Activated B cell treated with CpG ODN at 0.5 μM for 24 hours (primary cell): Measurements from ENCODE around the gene ANKRD13D. TPM values are rescaled to one million over a fixed set of nuclear protein-coding genes. Genes with fewer than 3 reads are reported as not detected.
A peak's percentile ranks its signal among the peaks of the same experiment; 100 is the strongest.

Experiments
- ATAC-seq: fragments of 200-7000 bp; cut with Tn5 transposase; one replicate; pipeline ENCODE4 v1.10.0; 2021; ENCODE audit warnings: low read depth, mild to moderate bottlenecking, moderate library complexity
- CTCF ChIA-PET: fragments of 350-600 bp; sonication (Branson Sonifier 250); formaldehyde crosslinking; loops from one replicate; lab custom pipeline; 2021; ENCODE audit warnings: antibody characterized with exemption; lab: Charles Lee
- POLR2A ChIA-PET: fragments of 350-600 bp; sonication (Branson Sonifier 250); formaldehyde crosslinking; loops from one replicate; lab custom pipeline; 2021; ENCODE audit warnings: antibody characterized with exemption; lab: Charles Lee
- DNase-seq: peaks from one replicate; pipeline ENCODE4 v3.0.0; 2022
- H3K27ac Mint-ChIP-seq: one replicate; pipeline ENCODE4 v1.8.0; 2020; ENCODE audit warnings: mixed read lengths
- H3K27me3 Mint-ChIP-seq: one replicate; pipeline ENCODE4 v1.8.0; 2021; ENCODE audit warnings: mixed read lengths
- H3K36me3 Mint-ChIP-seq: one replicate; pipeline ENCODE4 v1.8.0; 2021; ENCODE audit warnings: low read depth, mixed read lengths
- H3K4me1 Mint-ChIP-seq: one replicate; pipeline ENCODE4 v1.8.0; 2021; ENCODE audit warnings: mixed read lengths
- H3K4me3 Mint-ChIP-seq: one replicate; pipeline ENCODE4 v1.8.0; 2020; ENCODE audit warnings: mild to moderate bottlenecking, mixed read lengths
- H3K9me3 Mint-ChIP-seq: one replicate; pipeline ENCODE4 v1.8.0; 2020; ENCODE audit warnings: mixed read lengths
- CTCF ChIP-seq: fragments of 200-600 bp; IDR thresholded peaks from one replicate; pipeline ENCODE4 v1.8.0; 2022; ENCODE audit warnings: antibody characterized with exemption, mild to moderate bottlenecking
- intact Hi-C: fragments of 100-400 bp; cut with micrococcal nuclease; formaldehyde crosslinking; loops from one replicate; pipeline ENCODE4 v1.15.1; 2024
- total RNA-seq: library from RNA; stranded (reverse); gene quantifications from 2 replicates; pipeline ENCODE4 v1.2.3, GENCODE V29; 2022

Gene ANKRD13D
- total RNA-seq, 1 donor from 2014 or later: 116 TPM

- H3K9me3 Mint-ChIP-seq: no peaks in the 10 kb centered on the region
- H3K4me1 Mint-ChIP-seq: peaks cover 22% of the 10 kb centered on the region
- no peak for ATAC-seq
- peaks cover 4% of the 10 kb centered on the region for H3K36me3 Mint-ChIP-seq
- no peak for DNase-seq
- ChIA-PET POLR2A (interaction anchor here (0.6 to 5.1 kb wide), 4 partner anchors 25 to 56 kb away, joined by 3 to 85 read pairs (median 10); partner anchors contain the start of genes ANKRD13D and GRK2), CTCF (interaction anchor here (1.0 to 3.1 kb wide), 4 partner anchors 37 to 68 kb away, joined by 3 to 21 read pairs (median 4); no protein-coding TSS in a partner anchor)
- no peak for TF ChIP-seq CTCF
- intact Hi-C loops: no loop called here
- H3K27ac Mint-ChIP-seq: no peak overlapping the region
- H3K4me3 Mint-ChIP-seq: no peak overlapping the region
- H3K27me3 Mint-ChIP-seq: no peaks in the 10 kb centered on the region
Observed at GRCh38 chr11:67314218-67314617, 25.1 kb downstream of the ANKRD13D start.

GRCh38 chr11:67315325-67315909, 26.3 kb downstream of the ANKRD13D start:
- Mint-ChIP-seq H3K36me3 (peaks cover 4% of the 10 kb centered on the region), H3K9me3 (no peaks in the 10 kb centered on the region), H3K27ac (peak overlapping the region; percentile 18), H3K27me3 (no peaks in the 10 kb centered on the region), H3K4me1 (peaks cover 25% of the 10 kb centered on the region), H3K4me3 (peak overlapping the region; percentile 57)
- DNase-seq (no peak), ATAC-seq (no peak)
- intact Hi-C loops: no loop called here
- no peak for TF ChIP-seq CTCF
- POLR2A ChIA-PET: interaction anchor here (1.0 to 5.3 kb wide), 5 partner anchors 27 to 57 kb away, joined by 3 to 85 read pairs (median 53); partner anchors contain the start of genes ANKRD13D, GRK2 and POLD4
- CTCF ChIA-PET: interaction anchor here (0.8 to 3.1 kb wide), 5 partner anchors 38 to 136 kb away, joined by 3 to 21 read pairs (median 3); no protein-coding TSS in a partner anchor

- H3K4me1 Mint-ChIP-seq: peaks cover 25% of the 10 kb centered on the region
- CTCF ChIA-PET: interaction anchor here (0.6 to 6.5 kb wide), 22 partner anchors 9 to 236 kb away, joined by 3 to 75 read pairs (median 6); partner anchors contain the start of genes ANKRD13D, GRK2 and POLD4
- POLR2A ChIA-PET: interaction anchor here (0.7 to 5.3 kb wide), 21 partner anchors 21 to 222 kb away, joined by 3 to 85 read pairs (median 5); partner anchors contain the start of genes AIP, ANKRD13D, GRK2 and POLD4
- no peak for ATAC-seq
- intact Hi-C loops: loop anchor here (1.0 kb wide), 8 partner anchors 29 to 236 kb away; partner anchors contain the start of genes GRK2 and POLD4
- no peak for TF ChIP-seq CTCF
- peak overlapping the region; percentile 98 for H3K4me3 Mint-ChIP-seq
- DNase-seq: no peak
- no peaks in the 10 kb centered on the region for H3K27me3 Mint-ChIP-seq
- H3K27ac Mint-ChIP-seq: peak overlapping the region; percentile 98
- peaks cover 6% of the 10 kb centered on the region for H3K36me3 Mint-ChIP-seq
- H3K9me3 Mint-ChIP-seq: no peaks in the 10 kb centered on the region
Observed at GRCh38 chr11:67316882-67317204, 27.7 kb downstream of the ANKRD13D start.

- ATAC-seq (peak; percentile 82), DNase-seq (peak; percentile 96)
- Mint-ChIP-seq H3K27ac (peak overlapping the region; percentile 98), H3K9me3 (no peaks in the 10 kb centered on the region), H3K36me3 (peaks cover 6% of the 10 kb centered on the region), H3K27me3 (no peaks in the 10 kb centered on the region), H3K4me1 (peaks cover 23% of the 10 kb centered on the region), H3K4me3 (peak overlapping the region; percentile 98)
- POLR2A ChIA-PET: interaction anchor here (0.7 to 5.3 kb wide), 27 partner anchors 14 to 570 kb away, joined by 3 to 85 read pairs (median 4); partner anchors contain the start of genes AIP, ANKRD13D, GRK2 and POLD4
- no peak for TF ChIP-seq CTCF
- CTCF ChIA-PET: interaction anchor here (0.6 to 6.5 kb wide), 26 partner anchors 10 to 236 kb away, joined by 3 to 75 read pairs (median 4); partner anchors contain the start of genes ANKRD13D, GRK2, POLD4 and RAD9A
- intact Hi-C loops: loop anchor here (1.0 kb wide), 8 partner anchors 29 to 236 kb away; partner anchors contain the start of genes GRK2 and POLD4
Observed at GRCh38 chr11:67317205-67317887, 28.2 kb downstream of the ANKRD13D start.
